ENCODE results near the gene PPM1B. TPM values are rescaled to one million over a fixed set of nuclear protein-coding genes. Genes with fewer than 3 reads are reported as not detected.

PPM1B gene
- total and polyA plus RNA-seq, 2 experiments from 2014 or later = 112 to 134 TPM

GRCh38 chr2:44205169-44205568 lies 36.5 kb downstream of the PPM1B start:
- H3K9me2 ChIP-seq (ENCODE audit: insufficient read depth) = no peaks in the 10 kb centered on the region
- Mint-ChIP-seq H3K4me3 (no peak overlapping the region), H3K27me3 (ENCODE audit: insufficient read depth, low read depth, poor library complexity) (no peaks in the 10 kb centered on the region), H3K36me3 (ENCODE audit: low read depth) (peaks cover 58% of the 10 kb centered on the region), H3K4me1 (peaks cover 25% of the 10 kb centered on the region; the same call in 2 of the 3 replicates), H3K27ac (peak overlapping the region; percentile 24; the same call in 1 of the 2 replicates), H3K9me3 (no peaks in the 10 kb centered on the region)
- no peaks in the 10 kb centered on the region for H3K4me1 ChIP-seq (ENCODE audit: insufficient read depth)
- no peak for TF ChIP-seq NANOG (IDR thresholded peaks at IDR 0.05; ENCODE audit: borderline replicate concordance)
- no peak for TF ChIP-seq CTCF (conservative IDR thresholded peaks at IDR 0.05; ENCODE audit: low read depth in 2 of 2)
- TF ChIP-seq REST (IDR thresholded peaks at IDR 0.05; ENCODE audit: unreplicated experiment) = no peak
- TF ChIP-seq STAT1 (IDR thresholded peaks at IDR 0.05; ENCODE audit: unreplicated experiment) = no peak
- no peak for TF ChIP-seq POLR2AphosphoS5 (IDR thresholded peaks at IDR 0.05; ENCODE audit: low read depth)
- no peak for TF ChIP-seq CREB1 (CRISPR knock-in tag; IDR thresholded peaks at IDR 0.05; ENCODE audit: low read depth)
- TF ChIP-seq EZH2phosphoT487 (IDR thresholded peaks at IDR 0.05; ENCODE audit: unreplicated experiment) = no peak
- TF ChIP-seq JUNB (IDR thresholded peaks at IDR 0.05; ENCODE audit: unreplicated experiment) = no peak
- no peak for TF ChIP-seq EZH2 (IDR thresholded peaks at IDR 0.05; ENCODE audit: low read depth, unreplicated experiment)
- TF ChIP-seq ZNF331 (CRISPR knock-in tag; IDR thresholded peaks at IDR 0.05; ENCODE audit: low read depth) = no peak
- no peak for TF ChIP-seq ETS1 (IDR thresholded peaks at IDR 0.05)
- TF ChIP-seq ZNF114 (CRISPR knock-in tag; IDR thresholded peaks at IDR 0.05) = no peak
- TF ChIP-seq ZNF462 (CRISPR knock-in tag; IDR thresholded peaks at IDR 0.05) = no peak
- ATAC-seq (no peak), DNase-seq (ENCODE audit: low spot score) (no peak)
- H3K27me3 ChIP-seq (ENCODE audit: insufficient read depth) = no peaks in the 10 kb centered on the region
- H2AFZ ChIP-seq = no peak overlapping the region
- H3K4me3 ChIP-seq = no peak overlapping the region
- H3K36me3 ChIP-seq (ENCODE audit: insufficient read depth) = peaks cover 5% of the 10 kb centered on the region; the same call in 1 of the 2 replicates
- H3K79me2 ChIP-seq (replicated peaks; ENCODE audit: insufficient read depth) = peaks cover 100% of the 10 kb centered on the region
- H4K20me1 ChIP-seq (replicated peaks; ENCODE audit: insufficient read depth) = peaks cover 43% of the 10 kb centered on the region
- H3K27ac ChIP-seq (ENCODE audit: low read depth) = peak overlapping the region; percentile 12; the same call in 1 of the 2 replicates
- no peak overlapping the region for H3K4me2 ChIP-seq
- no peaks in the 10 kb centered on the region for H3F3A ChIP-seq (replicated peaks; ENCODE audit: low read depth)

Data from GM23338 (cell line).